Measurements from ENCODE around the gene CEP170.
A peak's percentile ranks its signal among the peaks of the same experiment; 100 is the strongest.
"Not testable (repeated sequence)": the region's sequence is repeated elsewhere in the genome, so short reads cannot be mapped to it uniquely, and the experiment has no call there.

CEP170 gene

DNA sequence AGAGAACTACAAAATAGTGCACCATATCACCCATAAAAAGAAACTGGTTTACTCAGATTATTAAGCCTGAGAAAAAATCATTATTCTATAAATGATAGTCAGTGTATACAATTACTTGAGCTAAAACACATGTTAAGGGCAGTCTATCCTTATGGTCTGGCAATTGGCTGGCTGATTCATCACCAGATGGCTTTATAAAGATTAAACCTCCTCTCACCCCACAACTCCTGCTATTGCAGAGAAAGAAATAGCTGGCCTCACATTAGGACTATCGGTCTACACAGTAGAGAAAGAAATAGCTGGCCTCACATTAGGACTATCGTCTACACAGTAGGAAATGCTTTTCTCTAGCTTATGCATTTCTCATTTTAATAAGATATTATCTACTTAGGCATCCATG is 21.2 kb downstream of the CEP170 start:
- no peak for DNase-seq

DNA sequence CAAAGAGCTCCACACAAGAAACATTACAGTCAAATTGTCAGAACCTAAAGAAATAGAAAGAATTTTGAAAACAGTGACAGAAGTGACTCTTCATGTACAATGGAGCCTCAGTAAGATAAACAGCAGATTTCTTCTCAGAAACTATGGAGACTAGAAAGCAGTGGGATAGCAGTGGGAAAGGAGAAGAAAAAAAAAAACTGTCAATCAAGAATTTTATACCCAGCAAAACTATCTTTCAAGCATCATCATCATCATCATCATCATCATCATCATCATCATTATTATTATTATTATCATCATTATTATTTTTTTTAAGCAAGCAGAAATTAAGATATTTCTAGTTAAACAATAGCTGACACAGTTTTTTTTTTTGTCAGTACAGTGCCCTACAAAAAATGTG is 24.2 kb downstream of the CEP170 start:
- peak; percentile 62 for DNase-seq

DNA sequence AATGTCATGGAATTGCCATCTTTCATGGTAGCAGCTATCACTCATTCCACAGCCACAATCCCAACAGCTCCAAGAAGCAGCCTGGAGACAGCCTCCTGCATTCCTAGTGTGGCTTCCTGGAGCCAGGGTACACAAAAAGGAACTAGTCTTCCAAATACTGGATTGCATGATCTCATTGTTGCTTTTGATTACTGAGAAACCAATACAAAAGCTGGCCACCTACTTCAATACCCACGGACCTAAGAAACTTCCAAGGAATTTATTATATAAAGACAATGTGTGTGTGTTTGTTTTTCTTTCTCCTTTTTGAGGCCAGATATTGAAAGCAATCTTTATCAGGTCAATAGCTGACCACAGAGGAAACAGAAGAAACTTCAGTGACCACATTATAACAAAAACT is 25.6 kb downstream of the CEP170 start:
- no peak for DNase-seq

DNA sequence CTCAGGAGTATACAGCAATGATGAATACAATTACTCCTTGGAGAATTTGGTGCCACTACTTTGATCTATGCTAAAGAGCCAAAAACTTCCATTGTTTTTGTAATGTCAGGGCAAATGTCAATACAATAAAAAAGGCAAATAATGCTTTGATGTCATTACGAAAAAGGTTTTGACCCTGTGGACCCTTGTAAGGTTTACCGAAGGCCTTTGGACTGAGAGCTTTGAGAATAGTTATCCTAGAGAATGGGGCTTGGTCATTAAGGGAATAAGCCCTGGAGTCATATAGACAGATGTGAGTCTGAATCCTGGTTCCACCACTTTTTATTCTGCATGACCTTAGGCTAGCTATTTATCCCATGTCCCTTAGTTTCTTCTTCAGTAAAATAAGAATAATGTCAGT is 27.5 kb downstream of the CEP170 start:
- DNase-seq: no peak

DNA sequence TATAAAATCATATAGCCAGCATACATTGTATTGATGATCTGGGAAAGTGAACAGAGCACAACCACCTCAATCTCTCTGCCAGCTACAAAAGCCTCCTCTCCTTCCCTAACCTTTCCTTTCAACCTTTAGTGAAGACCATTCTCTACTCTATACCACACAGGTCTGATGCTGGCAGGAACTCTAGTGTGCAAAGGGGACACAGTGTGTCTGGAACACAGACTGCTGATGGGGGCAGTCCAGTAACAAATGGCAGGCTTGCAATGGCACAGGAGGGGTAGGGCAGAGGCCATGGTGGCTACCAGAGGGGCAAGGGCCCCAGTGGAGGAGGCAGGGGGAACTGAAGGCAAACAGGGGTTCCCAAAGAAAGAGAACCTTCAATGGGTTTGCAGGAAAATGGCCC is 37.0 kb downstream of the CEP170 start:
- no peak for DNase-seq

DNA sequence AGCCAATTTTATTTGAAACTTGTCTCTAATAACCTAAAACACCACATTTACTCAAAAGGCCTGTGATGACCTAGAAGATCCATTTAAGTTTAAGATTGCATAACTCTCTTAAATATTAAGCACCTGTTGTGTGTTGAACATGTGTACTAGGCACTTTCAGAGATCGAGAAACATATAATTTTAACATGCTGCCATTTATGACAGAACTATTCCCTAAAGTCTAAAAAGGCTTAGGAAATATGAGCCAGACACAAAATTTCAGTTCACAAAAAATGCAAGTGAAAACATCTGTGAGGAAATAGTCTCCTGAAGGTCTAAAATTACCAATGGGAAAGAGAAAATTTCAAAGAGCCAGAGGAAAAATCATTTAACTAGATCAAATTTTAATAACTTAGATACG is 37.7 kb downstream of the CEP170 start:
- no peak for DNase-seq

DNA sequence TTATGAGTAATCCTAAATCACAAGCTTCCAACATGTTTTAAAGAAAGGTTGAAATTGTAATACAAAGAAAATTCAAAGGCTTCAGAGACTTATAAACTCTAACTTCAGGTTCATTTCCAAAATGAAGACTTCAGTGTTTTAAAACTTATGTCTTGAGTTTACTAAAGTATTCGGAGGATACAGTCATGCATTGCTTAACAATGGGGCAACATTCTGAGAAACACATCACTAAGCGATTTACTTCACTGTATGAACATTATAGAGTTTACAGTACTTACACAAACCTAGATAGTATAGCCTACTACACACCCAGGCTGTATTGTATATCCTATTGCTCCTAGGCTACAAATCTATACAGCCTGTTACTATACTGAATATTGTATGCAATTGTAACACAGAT is 38.3 kb downstream of the CEP170 start:
- no peak for DNase-seq

DNA sequence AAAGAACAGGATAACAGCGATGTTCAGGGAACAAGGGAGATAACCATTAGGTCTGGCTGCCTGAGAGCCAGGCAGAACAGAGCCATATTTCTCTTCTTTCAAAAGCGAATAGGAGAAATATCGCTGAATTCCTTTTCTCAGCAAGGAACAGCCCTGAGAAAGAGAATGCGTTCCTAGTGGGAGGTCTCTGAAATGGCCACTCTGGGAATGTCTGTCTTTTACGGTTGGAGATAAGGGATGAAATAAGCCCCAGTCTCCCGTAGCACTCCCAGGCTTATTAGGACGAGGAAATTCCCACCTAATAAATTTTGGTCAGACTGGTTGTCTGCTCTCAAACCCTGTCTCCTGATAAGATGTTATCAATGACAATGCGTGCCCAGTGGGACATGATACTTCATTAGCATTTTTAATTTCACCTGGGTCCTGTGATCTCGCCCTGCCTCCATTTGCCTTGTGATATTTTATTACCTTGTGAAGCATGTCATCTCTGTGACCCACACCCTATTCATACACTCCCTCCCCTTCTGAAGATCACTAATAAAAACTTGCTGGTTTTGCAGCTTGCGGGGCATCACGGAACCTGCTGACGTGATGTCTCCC is 39.7 kb downstream of the CEP170 start:
- not testable (repeated sequence) for DNase-seq

DNA sequence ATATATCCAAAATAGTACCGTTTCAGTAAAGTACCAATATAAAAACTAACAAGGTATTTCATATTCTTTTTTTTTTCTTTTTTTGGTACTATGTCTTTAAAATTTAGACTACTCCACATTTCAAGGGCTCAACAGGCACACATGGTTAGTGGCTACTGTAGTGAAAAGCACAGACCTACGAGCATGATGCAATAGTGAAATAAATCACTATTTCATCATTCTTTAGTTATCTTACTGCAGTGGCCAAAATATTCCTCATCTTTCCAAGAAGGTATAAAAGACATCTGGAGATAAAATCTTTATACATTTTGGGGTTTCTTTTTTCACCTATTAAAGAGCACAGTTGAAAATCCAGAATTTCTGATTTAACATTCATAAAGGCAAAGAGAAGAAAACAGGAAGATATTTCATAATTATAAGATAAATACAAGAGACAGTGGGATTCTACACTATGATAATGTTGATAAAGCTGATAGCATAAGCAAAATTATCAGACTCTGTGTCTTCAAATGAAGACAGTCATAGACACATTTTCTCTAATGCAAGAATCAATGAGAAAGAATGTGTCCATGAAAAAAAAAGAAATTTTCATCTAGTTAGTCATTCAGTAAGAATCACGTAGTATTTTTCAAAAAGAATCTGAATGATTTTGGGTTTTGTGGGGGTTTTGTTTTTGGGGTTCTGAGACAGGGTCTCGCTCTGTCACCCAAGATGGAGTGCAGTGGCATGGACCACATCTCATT is 41.9 kb downstream of the CEP170 start:
- DNase-seq: peak; percentile 54

DNA sequence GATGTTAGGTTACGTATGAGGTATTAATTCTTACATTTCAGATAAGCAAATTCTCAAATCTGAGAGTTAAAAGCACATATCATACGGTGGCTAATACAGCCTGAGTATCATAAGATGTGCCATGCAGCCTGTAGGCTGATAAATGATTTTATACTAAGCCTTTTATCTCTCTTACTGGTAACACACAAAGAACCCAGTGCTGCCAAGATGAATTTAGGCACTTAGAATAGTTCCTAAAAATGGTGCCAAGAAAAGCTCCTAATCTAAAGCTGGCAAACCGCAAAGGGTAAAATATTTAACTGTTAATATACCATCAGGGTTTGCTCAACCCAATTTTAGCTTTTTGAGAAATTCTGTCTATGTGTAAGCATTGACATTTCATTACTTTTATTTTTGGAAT is 43.1 kb downstream of the CEP170 start:
- peak; percentile 10 for DNase-seq

DNA sequence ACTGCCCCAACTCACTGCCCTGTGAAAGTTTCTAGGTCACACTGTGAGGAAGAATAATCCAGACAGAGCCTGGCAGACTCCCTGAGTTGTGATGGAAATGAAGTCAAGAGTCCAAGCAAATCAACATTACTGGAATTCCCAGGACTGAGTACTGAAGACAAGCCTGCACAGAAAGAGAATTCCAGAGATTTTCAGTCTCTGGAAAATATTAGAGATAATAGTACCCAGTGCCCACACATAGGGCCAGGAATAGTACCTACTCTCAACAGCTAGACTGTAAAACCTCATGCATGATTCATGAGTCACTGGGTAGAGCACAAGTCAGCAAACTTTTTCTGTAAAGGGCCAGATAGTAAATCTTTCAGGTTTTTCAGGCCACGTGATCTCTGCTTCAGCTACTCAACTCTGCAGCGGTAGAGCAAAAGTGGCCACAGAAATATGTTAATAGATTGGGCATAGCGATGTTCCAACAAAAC is 50.0 kb downstream of the CEP170 start:
- not testable (repeated sequence) for DNase-seq

DNA sequence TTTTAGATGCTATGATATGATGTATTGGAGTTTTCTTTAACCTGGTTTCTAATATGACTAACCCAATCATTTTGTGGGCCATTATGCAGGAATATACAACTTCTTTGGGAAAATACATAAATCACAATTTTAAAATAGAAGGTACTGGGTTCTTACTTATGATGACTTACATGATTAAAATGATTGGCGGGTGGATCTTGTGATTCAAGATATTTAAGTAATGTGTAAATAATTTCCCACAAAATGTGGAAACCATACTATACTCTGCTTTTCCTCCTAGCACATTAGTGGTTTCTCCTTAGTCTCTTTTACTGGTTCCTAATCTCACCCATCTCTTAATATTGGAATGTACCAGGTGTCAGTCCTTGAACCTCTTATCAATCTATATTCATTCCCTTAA is 50.7 kb downstream of the CEP170 start:
- not testable (repeated sequence) for DNase-seq

DNA sequence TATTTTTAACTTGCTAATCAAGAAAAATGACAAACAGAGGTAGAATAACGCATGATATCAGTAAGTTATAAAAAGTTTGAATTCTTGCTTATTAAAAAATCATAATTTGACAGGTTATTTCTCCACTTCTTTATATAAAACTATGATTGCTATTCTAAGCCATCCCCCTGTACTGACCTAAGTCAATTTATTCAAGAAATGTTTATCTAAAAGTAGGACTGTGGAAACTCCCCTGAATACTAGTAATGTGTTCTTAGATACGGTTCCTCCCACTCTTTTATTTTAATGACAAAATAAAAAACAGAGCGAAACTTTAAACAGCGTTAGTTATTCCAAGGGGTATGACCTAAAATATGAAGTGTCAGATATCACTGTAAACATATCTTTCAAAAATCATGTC is 51.9 kb downstream of the CEP170 start:
- DNase-seq: not testable (repeated sequence)

DNA sequence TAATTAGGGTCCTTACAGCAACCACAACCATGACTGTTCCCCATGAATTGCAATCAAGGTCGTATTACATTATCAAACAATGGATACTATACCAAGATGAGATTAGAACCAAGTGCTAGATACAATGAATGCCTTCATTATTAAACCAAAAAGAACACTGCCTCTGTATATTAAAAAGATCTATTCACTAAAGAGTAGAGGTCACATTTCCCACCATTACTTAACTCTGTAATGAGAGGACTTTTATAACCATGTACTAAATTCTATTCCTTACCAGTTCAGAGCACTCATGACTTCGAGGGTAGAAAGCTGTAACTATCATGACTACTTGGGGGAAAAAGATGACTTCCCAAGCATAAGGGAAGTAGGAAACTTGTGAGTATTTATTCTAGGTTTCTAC is 53.8 kb downstream of the CEP170 start:
- not testable (repeated sequence) for DNase-seq

DNA sequence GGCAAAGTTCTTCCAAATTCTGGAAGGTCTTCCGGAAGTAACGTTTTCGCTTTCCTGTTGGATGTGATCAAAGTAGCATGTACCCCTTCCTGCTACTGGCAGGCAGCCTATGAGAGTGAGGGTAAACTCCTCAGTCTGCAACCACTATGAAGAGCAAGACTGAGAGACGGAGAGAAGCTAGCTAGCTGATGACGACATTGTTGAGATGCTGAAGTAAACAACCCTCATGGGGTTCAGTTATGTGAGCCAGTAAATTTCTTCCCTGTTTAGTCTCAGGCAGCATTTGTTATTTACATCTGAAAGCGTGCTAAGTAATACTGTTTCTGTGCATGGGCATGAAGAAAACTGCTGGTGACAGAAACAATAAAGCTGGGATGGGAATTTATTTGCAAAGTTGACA is 57.6 kb downstream of the CEP170 start:
- not testable (repeated sequence) for DNase-seq

DNA sequence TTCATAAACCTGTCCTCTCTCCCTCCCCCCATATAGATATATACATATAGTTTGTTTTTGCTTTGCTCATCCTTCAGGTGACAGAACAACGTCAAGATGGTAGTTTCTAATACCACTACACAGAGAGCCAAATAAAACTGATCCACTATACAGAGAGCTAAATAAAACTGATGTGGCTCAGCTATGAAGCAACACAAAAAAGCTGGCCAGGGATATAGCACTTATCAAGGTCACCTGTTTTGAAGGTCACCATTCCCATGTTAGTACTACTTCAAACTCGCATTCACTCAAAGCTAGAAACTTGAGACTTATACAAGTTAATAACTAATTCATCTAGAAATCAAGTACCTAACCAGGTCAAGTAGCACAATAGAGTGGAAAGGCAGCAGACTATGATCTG is 61.8 kb downstream of the CEP170 start:
- not testable (repeated sequence) for DNase-seq

DNA sequence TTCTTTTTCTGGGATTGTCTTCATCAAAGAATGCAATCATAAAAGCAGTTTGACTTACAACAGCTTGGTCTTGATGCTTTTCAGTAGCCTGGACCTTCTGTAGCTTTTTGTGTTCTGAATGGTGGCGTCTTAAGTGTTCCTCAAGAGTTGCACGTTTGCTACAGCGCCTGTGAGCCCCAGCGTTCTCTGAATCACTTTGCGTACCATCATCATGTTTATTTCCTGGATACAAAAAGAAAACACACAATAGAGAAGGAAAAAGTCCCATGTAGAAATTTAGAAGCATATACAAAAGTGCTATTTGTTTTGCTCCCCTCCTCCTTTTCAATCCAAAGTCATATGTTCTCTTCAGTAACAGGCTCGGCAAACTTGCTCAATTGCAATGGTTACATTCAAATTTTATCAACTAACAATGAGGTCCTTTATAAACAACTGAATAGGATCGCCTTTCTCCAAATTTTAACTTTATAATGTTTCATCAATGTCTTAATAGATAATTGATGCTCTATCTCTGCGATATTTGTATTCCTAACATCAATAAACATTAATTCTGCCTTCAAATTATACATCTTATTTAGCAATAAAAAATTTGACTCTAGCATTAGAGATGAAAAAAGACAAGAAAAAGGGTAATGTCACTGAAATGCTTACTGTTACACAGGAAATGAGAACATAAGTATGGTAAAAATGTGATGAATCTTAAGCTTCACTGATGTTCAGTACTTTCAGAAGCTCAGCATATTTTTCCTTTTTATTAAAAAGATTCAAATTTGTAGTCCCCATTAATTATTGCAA is 68.7 kb downstream of the CEP170 start:
- not testable (repeated sequence) for DNase-seq

DNA sequence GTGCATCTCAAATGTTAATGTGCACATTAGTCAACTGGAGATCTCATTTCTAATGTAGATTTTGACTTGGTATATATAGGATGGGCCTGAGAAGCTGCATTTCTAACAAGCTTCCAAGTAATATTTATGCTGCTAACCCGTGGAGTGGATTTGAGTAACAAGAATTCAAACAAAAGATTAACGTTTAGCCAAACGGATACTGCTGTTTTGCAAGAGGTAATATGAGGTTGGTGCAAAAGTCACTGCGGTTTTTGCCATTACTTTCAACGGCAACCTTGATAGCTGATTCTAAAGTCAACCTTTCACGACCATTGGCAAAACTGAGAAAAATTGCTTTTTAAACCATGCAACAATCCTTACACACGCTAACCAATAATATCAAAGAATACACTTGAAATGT is 70.3 kb downstream of the CEP170 start:
- not testable (repeated sequence) for DNase-seq

DNA sequence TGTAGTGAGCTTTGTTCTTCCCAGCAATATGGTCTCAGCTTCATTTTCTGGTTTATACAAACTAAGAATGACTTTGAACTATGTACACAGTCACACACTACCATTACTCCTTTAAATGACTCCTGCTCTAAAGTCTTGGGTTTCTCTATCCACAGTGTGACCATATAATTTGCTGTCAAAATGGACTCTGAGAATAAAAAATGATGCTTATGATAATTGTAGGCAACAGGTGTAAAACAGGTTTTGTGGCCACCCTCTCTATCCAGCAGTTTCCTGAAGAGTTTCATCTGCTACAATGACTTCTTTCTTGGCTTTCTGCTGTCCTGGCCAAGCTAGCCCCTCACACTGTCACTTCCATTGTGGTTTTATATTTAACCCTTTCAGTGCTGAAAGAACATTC is 71.4 kb downstream of the CEP170 start:
- not testable (repeated sequence) for DNase-seq

DNA sequence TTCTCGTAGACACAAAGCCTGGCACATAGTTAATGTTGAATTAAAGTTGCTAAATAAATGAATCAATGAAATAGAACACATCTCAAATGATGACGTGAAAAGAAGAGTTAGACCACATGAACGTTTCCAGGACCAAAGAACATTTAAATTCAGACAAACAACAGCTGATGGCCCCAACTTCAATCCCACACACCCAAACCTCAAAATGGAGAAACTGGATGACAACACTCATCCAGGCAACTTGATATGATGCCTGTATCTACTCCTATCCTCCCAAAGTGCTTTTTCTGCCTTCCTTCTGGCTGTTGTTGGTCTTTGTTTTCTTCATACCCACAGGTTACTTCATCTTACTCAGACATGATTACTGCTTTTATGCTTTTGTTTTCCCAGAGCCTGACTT is 71.9 kb downstream of the CEP170 start:
- not testable (repeated sequence) for DNase-seq

DNA sequence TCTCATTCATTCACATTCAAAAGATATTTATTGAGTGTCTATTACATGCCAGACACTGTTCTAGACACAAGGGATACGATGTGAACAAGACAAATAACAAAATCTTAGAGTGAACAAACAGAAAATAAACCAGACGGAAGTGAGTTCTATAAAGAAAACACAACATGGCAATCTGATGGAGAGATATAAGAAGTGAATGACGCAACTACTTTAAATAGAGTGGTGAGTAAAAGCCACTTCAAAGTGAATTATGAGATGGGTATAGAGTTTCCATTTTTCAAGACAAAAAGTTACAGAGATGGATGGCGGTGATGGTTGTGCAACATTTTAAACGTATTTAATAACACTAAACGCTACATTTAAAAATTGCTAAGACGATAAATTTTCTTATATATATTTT is 75.4 kb downstream of the CEP170 start:
- DNase-seq: no peak

DNA sequence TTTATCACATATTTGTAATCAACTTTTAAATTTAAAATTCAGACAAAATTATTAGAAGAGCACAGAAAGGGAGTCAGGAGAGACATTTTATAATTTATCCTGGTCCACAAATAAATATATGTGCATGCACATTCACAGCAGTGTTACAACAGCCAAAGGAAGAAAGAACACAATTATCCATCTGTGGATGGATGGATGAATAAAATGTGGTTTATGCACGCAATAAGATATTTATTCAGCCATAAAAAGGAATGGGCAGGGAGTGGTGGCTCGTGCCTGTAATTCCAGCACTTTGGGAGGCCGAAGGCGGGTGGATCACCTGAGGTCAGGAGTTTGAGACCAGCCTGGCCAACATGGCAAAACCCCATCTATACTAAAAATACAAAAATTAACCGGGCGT is 77.3 kb downstream of the CEP170 start:
- not testable (repeated sequence) for DNase-seq

DNA sequence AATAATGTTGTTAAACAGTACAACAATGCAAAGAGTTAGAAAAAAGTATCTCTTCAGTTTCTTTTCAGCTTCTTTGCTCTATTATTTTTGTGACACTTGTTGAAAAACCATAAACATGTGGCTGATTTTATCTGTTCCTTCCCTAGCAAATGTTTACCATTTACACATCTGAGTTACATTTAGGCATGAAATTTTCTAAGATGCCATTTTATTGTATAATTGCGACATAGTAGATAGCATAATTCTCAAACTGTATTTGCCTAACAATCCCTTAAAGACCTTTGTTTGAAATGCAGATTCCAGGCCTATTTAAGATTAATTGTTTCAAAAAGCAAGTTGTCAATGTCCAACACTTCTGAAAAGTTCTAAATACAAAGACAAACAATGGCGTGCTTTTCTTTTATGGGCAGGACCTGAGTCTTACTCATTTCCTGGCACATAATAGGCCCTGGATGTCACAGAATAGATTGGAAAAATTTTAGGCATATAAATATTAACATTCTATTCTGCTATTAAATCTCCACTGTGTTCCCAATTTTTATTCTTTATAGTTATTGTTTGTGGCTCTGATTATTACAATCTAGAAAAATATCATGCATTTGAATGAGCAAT is 81.2 kb downstream of the CEP170 start:
- DNase-seq: not testable (repeated sequence)
